HG03565 (cell line): ENCODE data around the gene FLT1.

Experiments
- ATAC-seq: cut with Tn5 transposase; IDR thresholded peaks from one replicate; pipeline ENCODE4 v1.9.1; 2021; ENCODE audit warnings: mild to moderate bottlenecking, moderate library complexity; ENCODE audit not compliant: unreplicated experiment

FLT1 gene

DNA sequence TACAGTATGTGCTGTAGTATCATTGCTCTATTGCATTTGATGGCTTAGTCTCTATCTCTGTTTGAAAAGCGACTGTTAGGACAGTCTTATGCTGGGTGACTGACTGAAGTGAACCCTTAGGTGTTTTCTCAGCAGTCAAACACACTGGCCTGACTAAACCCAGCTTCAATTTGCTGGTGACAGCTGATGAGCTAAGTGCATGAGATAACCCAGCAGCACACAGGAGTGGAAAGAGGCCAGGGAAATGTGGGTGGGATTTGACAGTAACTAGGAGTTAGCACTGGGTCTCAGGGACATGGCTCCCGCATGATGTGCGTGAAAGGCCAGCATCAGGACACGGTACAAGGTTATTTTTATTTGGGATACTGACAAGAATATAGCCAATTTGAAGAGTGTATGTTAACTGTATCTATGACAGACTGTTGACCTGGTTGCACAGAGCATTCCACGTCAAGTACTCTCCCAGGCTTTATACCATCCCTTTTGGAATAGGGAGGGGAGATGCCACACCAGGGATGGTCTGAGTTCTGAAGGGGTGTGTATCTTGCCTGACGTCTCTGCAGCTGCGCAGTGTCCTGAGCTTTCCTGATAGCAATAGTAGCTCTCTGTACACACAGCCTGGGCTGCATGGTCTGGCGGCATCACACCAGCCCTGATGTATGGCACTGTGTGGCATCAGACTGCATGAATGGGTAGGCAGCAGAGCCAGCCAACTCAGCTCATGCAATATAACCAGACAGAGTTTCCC is 144.8 kb downstream of the FLT1 start:
- ATAC-seq, result no peak

DNA sequence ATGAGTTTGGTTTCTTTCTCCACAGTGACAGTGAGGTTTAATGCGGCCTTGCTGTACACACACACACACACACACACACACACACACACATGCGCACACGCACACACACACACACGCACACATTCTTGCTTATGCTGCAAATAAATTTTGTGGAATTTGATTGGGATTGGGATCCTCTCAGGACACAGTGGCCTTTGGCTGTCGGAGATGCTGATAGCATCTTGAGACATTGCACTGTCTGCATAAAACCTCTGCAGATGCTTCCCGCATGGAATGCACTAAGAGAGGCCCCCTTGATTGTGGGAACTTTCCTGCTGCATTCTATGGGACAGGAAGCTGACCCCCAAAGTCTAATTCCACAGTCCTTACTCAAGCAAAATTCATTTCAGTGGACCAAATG is 145.6 kb downstream of the FLT1 start:
- no peak for ATAC-seq

DNA sequence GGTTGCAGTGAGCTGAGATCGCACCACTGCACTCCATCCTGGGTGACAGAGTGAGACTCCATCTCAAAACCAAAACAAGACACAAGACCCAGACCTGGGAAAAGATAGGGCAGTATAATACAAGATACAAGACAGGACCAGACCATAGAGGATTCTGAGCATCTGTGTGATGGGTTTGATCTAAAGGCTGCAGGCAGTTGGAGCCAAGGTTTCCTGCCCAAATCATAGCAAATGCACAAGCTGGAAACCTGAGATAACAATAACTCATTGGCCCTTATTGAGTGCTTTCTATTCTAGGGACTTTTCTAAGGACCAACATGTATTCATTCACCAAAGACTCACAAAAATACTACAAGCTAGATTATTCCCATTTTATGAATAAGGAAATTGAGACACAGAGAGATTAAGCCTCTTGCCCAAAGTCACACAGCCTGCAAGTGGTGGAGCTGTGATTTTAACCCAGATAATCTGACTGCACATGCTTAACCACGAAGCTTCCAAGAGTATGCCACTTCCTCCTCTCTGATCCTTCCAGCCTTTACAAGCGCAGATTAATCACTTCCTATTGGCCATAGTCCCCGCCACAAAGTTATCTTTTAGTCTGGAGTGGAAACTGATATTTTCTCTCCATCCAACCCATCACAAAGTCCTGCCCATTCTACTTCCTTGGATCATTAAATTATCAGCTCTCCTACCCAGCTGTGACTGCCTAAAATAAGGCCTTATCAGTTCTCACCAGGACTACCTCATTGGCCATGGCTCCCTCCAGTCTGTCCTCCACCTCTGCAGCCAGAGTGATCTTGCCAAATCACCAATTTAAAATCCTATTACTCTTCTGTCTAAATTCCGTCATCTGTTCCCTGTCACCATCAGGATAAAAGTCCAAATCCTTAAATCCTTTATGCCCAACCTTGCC is 147.2 kb downstream of the FLT1 start:
- ATAC-seq, result no peak

DNA sequence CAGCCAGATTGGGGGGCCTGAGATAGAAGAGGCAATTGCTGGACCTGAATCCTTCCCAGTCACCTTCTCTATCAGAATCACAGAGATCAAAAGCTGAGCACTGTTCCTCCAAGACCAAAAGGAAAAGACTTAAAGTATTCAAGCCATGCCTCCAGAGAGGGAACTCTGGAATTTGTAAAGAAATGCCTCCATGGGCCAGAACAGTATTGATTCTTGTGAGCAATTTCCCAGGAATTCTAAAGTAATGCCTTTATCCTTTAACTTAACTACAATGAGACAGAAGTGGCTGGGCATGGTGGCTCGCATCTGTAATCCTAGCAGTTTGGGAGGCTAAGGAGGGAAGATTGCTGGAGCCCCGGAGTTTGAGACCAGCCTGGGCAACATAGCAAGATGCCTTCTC is 148.8 kb downstream of the FLT1 start:
- ATAC-seq, result no peak

DNA sequence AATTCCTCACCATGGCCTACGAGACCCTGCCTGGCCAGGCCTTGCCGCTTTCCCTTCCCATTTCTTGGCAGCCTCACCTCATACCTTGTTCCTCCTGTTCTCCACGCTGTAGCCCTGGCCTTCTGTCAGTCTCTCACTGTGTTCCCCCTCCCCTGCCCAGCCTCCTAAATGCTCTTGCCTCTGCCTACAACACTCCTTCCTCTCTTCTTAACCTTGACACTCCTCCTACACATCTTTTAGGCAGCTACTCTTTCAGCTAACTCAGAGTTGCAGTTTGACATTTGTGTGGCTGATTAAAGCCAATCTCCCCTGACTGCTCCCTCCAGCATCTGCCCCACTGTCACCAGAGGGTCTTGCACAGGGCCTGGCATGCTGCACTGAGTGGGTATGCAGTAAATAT is 150.8 kb downstream of the FLT1 start:
- ATAC-seq, result no peak

DNA sequence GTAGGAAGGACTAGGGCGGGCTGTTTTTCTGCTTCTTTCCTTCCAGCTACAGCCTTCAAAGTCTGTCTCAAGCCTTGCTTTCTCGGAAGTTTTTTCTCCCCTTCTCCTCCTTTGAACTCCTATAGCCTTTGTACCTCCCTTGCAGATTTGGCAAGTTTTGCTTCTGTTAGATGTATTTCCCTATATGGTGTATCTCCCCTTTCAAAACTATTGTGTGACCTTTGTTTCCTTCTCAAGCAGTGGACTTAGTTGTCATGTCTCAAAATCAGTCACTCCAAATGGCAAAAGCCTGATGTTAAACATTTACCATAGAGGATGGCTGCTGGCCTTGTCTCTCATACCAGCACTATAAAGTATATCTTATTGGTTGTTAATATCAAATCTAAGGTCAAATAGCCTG is 152.7 kb downstream of the FLT1 start:
- ATAC-seq, result no peak

DNA sequence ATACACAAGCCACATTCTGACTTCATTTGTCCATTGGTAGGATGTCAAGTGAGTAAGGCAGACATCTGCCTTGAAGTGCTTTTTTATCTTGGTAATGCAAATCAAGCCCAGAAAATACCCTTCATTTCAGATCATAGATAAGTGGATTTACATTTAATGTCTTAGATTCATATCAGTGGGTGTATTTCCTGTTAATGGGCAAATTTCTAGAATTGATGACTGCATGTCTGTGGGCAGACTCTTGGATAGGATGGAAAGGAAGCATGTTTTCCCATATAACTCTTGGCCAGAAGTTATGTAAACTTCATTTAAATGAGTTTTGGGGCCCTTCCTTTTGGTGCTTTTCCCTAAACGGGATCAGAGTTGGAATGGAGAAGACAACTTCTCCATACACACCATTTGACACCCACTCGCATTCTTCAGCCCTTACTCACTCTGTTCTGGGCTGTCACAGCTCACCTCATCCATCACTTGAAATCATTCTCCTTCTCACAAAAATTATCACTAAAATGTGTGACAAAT is 154.6 kb downstream of the FLT1 start:
- ATAC-seq, result no peak

DNA sequence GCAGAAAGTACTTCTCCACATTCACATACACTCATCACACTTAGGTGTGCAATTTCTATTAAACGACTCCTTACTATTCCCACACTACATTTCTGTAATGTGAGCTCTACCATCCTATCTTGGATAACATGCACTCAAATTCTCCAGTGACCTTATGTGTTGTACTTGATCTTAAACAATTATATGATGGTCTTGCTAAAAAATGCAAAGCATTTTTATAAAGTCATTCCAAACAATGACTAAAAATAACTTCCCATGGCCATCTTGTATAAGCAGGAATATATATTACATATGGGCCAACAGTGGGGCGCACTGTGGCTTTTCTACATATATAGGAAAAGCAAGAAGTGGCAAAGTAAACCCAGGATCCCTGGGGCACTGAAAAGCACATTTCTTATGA is 155.5 kb downstream of the FLT1 start:
- no peak for ATAC-seq

DNA sequence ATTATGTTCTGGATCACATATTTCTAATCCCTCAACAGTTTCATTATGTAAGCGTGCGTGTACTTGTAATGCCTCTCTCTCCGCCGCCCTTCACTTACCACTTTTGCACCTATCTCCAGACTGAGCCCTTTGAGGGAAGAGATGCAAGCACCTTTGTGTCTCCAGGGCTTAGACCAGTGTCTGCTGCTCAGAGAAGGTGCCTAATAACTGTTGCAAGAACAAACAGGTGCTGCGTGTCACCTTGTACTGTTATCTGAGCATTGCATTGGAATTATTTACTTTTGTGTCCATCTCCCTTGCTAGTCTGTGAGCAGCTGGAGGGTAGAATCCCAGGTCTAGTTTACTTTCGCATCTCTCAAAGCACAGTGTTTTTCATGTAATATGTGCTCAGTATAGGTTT is 156.2 kb downstream of the FLT1 start:
- ATAC-seq, result no peak

DNA sequence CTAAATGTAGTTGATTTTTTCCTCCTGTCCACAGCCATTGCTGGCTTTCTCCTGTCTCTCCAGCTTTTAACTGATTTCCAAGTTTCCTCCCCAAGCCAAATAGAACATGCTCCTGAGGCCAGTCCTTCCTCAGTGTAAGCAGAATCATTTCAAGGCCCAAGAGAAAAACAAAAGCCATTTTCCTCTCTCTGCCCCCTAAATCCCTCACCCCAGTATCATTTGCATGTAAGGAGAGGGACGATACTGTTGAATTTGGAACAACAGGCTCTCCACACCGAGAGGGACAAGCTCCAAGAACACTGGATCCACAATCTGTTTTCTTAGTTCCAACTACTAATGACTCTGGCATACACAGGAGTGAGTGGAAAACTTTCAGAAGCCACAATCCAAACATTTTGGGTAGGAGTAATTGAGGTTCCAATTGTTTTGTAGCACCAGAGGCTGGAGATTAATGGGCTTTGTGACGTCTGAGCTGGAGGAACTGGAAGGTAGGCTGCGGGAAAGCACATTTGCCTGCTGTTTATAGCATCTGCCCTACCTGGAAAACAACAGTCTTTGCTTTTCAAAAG is 156.8 kb downstream of the FLT1 start:
- no peak for ATAC-seq

DNA sequence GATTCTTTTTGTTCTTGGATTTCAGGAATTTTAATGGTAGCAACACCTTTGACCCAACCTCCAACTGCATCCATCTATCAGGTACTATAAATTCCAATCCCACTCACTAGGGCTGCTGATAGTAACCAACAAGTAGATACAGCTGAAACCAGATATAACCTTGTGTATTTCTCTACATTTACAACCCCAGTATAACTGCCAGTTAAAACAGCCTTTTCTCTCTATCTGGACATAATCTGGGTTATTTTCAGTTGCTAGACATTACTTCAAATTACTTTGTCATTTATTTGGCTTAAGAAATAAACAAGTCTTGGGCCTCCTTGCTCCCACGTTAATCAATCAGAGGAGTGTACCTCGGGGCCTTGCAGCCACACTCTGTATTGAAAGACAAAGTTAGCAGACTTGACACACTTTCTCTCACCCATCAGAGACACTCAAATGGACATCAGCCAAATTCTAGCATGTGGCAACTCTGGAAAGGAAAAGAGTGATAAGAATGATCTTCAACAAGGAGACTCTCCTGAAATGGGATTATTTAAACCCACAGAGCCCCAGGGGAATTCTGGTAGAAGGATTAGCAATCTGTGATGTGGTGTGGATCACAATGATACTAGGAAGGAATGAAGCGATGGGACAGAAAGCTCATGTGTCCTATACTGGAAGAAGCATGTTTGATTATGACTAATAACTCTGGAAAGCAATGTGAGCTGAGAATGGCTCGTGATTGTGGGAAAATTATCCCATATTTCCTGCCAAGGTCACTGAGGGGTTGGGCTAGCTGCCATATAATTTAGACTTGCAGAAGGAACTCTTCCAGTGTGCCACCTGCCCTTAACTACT is 157.5 kb downstream of the FLT1 start:
- ATAC-seq, result no peak

DNA sequence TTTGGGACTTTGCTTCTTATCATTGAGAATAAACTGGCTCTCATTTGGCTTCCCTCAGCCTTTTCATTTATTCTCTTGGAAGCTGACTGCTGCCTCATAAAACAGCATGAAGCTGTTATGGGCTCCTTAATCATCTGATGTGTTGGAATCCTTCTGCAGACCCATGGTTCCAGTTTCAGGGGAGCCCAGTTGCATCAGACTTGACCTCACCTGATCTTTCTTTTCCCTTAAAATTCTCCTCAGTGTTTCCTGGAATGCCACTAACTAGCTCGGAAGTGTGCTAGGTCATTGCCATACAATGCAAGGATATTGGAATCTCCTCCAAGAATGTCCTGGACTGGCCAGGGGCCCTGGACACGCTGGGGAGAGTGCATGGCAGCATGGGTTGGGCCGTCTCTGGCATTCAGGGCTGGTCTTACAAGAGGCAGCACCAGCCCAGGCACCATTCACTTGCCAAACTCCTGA is 158.7 kb downstream of the FLT1 start:
- no peak for ATAC-seq

DNA sequence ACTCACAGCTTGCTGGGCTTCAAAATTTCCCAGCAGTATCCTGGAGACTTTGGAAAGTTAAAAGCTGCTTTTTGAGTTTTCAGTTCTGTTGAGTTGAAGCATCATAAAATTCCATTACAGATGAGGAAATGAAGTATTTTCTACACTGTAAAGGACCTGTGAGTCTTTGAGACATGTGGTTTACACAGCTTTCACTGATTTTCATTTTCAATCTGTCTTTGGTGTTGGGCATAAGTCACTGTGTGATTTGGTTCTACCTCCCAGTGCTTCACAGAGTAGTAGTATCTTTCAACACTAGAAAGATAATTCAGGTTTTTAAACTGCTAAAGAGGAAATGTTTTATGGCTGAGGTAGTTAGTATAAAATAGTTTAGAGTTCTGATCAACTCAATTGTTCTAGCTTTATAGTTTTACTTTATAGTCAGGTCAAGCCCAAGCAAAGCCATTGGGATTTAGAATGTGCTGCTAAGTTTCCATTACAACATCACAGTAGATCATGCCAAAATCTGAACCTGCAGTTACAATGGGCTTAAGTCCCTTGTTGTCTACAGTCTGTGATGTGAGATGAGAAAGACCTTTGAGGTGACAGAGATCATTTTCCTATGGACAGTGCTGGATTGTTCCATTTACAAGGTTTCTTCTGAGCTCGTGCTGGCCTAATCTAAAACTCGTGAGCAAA is 161.6 kb downstream of the FLT1 start:
- ATAC-seq, result no peak

DNA sequence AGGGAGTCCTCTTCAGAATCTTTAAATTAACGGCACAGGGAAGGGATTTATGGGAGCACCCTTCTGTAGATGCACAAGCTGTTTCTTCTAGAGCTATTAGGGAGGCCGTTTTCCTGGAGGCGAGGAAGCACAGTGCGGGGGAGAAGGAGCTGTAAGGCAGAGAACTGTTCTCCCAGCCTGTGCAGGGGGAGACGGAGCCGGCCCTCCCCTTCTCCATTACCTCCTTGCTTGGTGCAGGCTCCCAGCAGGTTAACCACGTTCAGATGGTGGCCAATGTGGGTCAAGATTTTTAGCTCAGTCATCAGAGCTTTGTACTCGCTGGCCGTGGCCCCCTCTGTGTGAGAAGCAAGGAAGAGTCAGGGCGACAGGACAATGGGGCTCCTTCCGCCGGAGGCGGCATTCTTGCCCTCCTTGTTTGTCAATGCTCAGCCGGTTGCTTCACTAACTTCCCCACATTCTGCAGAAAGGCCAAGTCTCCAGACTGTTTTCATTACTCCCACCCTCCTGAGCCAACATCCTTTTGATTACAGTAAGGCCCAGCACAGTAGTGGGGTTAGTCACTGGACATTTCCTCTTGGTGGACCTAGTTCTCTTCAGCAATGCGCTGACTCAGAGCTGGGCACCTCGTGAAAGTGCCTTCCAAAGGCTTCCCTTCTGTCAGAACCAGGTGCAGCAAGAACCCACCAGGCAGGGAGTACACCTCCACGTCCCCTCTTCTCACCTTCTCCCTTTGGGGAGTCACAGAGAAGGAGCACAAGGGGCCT is 165.4 kb downstream of the FLT1 start:
- ATAC-seq, result no peak

DNA sequence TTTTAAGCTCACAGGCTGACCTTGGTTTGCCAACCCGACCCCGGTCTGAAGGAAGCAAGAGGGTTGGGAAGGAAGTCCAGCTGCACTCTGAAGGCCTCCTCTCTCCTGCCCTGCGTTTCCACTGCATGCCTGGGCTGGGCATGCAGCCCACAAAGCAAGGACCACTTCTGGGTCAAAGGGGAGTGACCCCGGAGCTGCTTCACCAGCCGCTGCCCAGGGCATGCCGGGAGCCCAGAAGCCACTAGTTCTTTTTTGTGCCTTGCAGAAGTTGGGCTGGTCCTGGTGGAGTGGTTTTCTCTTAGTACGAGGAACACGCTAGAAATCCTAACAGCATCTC is 166.7 kb downstream of the FLT1 start:
- ATAC-seq, result no peak

DNA sequence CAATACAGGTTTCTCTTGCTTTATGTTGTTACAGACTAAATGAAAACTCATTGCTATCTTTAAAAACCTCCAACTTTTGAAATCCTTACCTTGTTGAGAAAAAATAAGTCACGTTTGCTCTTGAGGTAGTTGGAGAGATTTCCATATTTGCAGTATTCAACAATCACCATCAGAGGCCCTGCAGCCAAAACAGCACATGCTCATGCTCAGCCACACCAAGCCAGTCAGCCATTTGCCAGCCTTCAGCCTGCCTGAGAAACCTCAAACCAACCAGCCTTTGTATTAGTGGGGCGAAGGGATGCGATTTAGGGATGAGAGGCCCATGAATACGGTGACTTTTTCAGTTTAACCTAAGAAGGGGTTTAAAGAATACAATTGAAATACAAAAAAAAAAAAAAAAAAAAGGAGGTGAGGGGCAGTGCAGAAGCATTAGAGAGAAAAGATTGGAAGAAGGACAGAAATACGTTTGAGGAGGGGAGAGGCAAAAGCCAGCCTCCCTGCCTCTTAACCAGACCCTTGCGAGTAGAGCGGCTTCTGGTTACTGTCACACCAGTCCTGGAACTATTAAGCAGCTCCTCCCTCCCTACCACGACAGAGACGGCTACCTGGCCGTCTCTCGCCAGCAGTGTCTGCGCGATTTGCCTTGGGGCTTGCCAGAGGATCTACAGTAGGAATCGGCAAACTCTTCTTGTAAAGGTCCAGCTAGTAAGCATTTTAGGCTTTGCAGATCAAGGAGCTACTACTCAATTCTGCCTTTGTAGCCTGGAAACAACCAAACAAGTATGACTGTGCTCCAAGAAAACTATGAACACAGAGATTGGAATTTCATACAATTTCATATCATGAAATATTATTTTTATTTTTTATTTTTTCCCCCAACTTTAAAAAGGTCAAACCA is 167.3 kb downstream of the FLT1 start:
- ATAC-seq, result no peak

DNA sequence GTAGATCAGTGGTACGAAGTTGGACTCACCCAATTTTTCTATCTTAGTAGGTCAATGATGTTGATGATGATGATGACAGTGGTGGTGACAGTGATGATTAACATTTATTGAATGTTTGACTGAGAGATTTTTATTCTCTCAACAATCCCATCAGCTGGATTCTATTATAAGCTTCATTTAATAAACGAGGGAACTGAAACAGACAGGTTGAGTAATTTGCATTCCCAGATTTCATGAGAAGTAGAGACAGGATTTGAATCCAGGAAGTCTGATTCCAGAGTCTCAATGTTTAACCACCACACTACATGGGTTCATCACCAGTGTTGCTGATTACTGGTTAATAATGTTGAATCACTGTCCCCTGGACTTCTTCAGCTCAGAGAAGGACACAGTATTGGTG is 168.9 kb downstream of the FLT1 start:
- no peak for ATAC-seq

DNA sequence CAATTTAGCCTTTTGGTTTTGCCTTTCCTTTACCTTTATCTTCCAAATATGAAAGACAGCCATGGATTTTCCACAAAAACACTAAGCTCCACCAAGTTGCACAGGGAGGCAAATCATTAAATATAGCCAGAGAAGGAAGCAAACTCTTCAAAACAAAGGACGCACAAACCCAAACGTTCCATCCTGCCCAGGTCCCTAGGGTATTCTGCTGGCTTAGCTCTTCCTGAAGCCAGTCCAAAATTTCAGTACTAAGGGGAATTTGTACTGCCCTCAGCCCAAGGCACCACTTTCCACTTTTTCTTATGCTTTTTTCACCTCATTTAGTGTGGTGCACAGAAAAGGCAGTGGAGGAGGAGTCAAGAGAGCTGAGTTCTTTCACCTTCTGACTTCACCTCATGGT is 169.9 kb downstream of the FLT1 start:
- no peak for ATAC-seq
